Glutamatergic neuron (in vitro differentiated cells): ENCODE measurements around the gene GCNA. TPM values are rescaled to one million over a fixed set of nuclear protein-coding genes. Genes with fewer than 3 reads are reported as not detected.
"Not testable (repeated sequence)": the region's sequence is repeated elsewhere in the genome, so short reads cannot be mapped to it uniquely, and the experiment has no call there.

ENCODE experiments used
- DNase-seq: peaks from one replicate; pipeline ENCODE4 v3.0.0; 2022
- H3K27ac Mint-ChIP-seq: one replicate; pipeline ENCODE4 v1.8.0; 2020; ENCODE audit warnings: mild to moderate bottlenecking, mixed read lengths, inconsistent platforms; ENCODE audit not compliant: unreplicated experiment
- H3K27me3 Mint-ChIP-seq: one replicate; pipeline ENCODE4 v1.8.0; 2020; ENCODE audit warnings: mild to moderate bottlenecking, moderate library complexity, mixed read lengths, inconsistent platforms; ENCODE audit not compliant: unreplicated experiment
- H3K36me3 Mint-ChIP-seq: one replicate; pipeline ENCODE4 v1.8.0; 2020; ENCODE audit warnings: mild to moderate bottlenecking, mixed read lengths, inconsistent platforms; ENCODE audit not compliant: unreplicated experiment
- H3K4me1 Mint-ChIP-seq: one replicate; pipeline ENCODE4 v1.8.0; 2020; ENCODE audit warnings: mild to moderate bottlenecking, low read depth, mixed read lengths, inconsistent platforms; ENCODE audit not compliant: unreplicated experiment
- H3K4me3 Mint-ChIP-seq: one replicate; pipeline ENCODE4 v1.8.0; 2020; ENCODE audit warnings: mild to moderate bottlenecking, mixed read lengths, inconsistent platforms; ENCODE audit not compliant: unreplicated experiment
- H3K9me3 Mint-ChIP-seq: one replicate; pipeline ENCODE4 v1.8.0; 2020; ENCODE audit warnings: mild to moderate bottlenecking, moderate library complexity, mixed read lengths, inconsistent platforms; ENCODE audit not compliant: unreplicated experiment
- CTCF ChIP-seq: fragments of 200-600 bp; sonication (generic); IDR thresholded peaks from one replicate; pipeline ENCODE4 v1.5.0; 2021; ENCODE audit not compliant: partially characterized antibody, unreplicated experiment
- total RNA-seq: library from RNA; stranded (reverse); fragmentation: NEBNext Ultra II Directional; extraction: Animal tissue kit (Norgen Biotek cat#: 25700); gene quantifications from one replicate; pipeline ENCODE4 v1.2.1, GENCODE V29; 2021; ENCODE audit not compliant: unreplicated experiment

GCNA gene
- total RNA-seq, 1 donor from 2014 or later = 2.5 TPM

GRCh38 chrX:71607488-71607887 lies 29.3 kb downstream of the GCNA start:
- peaks cover 23% of the 10 kb centered on the region for H3K36me3 Mint-ChIP-seq
- no peaks in the 10 kb centered on the region for H3K4me1 Mint-ChIP-seq
- peaks cover 1% of the 10 kb centered on the region for H3K27me3 Mint-ChIP-seq
- no peak overlapping the region for H3K4me3 Mint-ChIP-seq
- peaks cover 5% of the 10 kb centered on the region for H3K9me3 Mint-ChIP-seq
- no peak overlapping the region for H3K27ac Mint-ChIP-seq
- no peak for DNase-seq
- TF ChIP-seq CTCF = no peak

- H3K27me3 Mint-ChIP-seq = no peaks in the 10 kb centered on the region
- peaks cover 2% of the 10 kb centered on the region for H3K9me3 Mint-ChIP-seq
- peaks cover 11% of the 10 kb centered on the region for H3K36me3 Mint-ChIP-seq
- no peak for TF ChIP-seq CTCF
- H3K27ac Mint-ChIP-seq = no peak overlapping the region
- no peaks in the 10 kb centered on the region for H3K4me1 Mint-ChIP-seq
- no peak for DNase-seq
- no peak overlapping the region for H3K4me3 Mint-ChIP-seq
Observed at GRCh38 chrX:71609095-71609750, 31.0 kb downstream of the GCNA start.

GRCh38 chrX:71611736-71612135 lies 33.5 kb downstream of the GCNA start:
- H3K4me3 Mint-ChIP-seq, DNase-seq, H3K9me3 Mint-ChIP-seq, H3K27ac Mint-ChIP-seq, H3K27me3 Mint-ChIP-seq, H3K4me1 Mint-ChIP-seq: not testable (repeated sequence)
- H3K36me3 Mint-ChIP-seq = peaks cover 11% of the 10 kb centered on the region

GRCh38 chrX:71612256-71612655 lies 34.0 kb downstream of the GCNA start:
- peaks cover 11% of the 10 kb centered on the region for H3K36me3 Mint-ChIP-seq
- no peak for DNase-seq
- peaks cover 8% of the 10 kb centered on the region for H3K9me3 Mint-ChIP-seq
- no peaks in the 10 kb centered on the region for H3K4me1 Mint-ChIP-seq
- no peak overlapping the region for H3K4me3 Mint-ChIP-seq
- H3K27ac Mint-ChIP-seq = no peak overlapping the region
- H3K27me3 Mint-ChIP-seq = no peaks in the 10 kb centered on the region
- TF ChIP-seq CTCF = no peak

GRCh38 chrX:71615056-71615455 lies 36.8 kb downstream of the GCNA start:
- no peak for TF ChIP-seq CTCF
- peaks cover 6% of the 10 kb centered on the region for H3K9me3 Mint-ChIP-seq
- H3K36me3 Mint-ChIP-seq = peaks cover 6% of the 10 kb centered on the region
- no peaks in the 10 kb centered on the region for H3K4me1 Mint-ChIP-seq
- H3K27ac Mint-ChIP-seq = no peak overlapping the region
- DNase-seq = no peak
- H3K4me3 Mint-ChIP-seq = no peak overlapping the region
- H3K27me3 Mint-ChIP-seq = no peaks in the 10 kb centered on the region
